CD4-positive, alpha-beta T cell treated with Interleukin-4 for 4 hours (primary cell): ENCODE measurements around the gene ENTPD2.

Experiments used
- DNase-seq: peaks from one replicate; pipeline ENCODE4 v3.0.0-alpha.2; 2020

Gene ENTPD2

GRCh38 chr9:137053944-137054931, at the start of gene ENTPD2:
TSS of gene ENTPD2 (minus strand) at chr9:137054061. CDS start at chr9:137053997, 64 bp downstream.
- DNase-seq, result no peak

GRCh38 chr9:137103206-137103999, 49.5 kb upstream of the ENTPD2 start:
- DNase-seq, result no peak

- no peak for DNase-seq
Observed at GRCh38 chr9:137099231-137099630, 45.4 kb upstream of the ENTPD2 start.

GRCh38 chr9:137097761-137098462, 44.1 kb upstream of the ENTPD2 start:
- no peak for DNase-seq

- DNase-seq, result no peak
Observed at GRCh38 chr9:137096785-137097546, 43.1 kb upstream of the ENTPD2 start.

GRCh38 chr9:137095664-137096517, 42.0 kb upstream of the ENTPD2 start:
- peak; percentile 88 for DNase-seq

GRCh38 chr9:137089232-137089947, 35.5 kb upstream of the ENTPD2 start:
- no peak for DNase-seq

GRCh38 chr9:137088121-137088520, 34.3 kb upstream of the ENTPD2 start:
- no peak for DNase-seq

GRCh38 chr9:137087409-137087925, 33.6 kb upstream of the ENTPD2 start:
- no peak for DNase-seq

GRCh38 chr9:137086531-137087408, 32.9 kb upstream of the ENTPD2 start, which contains the start of gene MAN1B1:
TSS of gene MAN1B1 (plus strand) at chr9:137086985. CDS start at chr9:137087000, 15 bp downstream.
- DNase-seq, result peak; percentile 99

- no peak for DNase-seq
Observed at GRCh38 chr9:137085920-137086530, 32.2 kb upstream of the ENTPD2 start.

- no peak for DNase-seq
Observed at GRCh38 chr9:137084526-137084925, 30.7 kb upstream of the ENTPD2 start.

GRCh38 chr9:137083394-137084004, 29.6 kb upstream of the ENTPD2 start:
- DNase-seq, result no peak

GRCh38 chr9:137082925-137083290, 29.0 kb upstream of the ENTPD2 start:
- no peak for DNase-seq

- DNase-seq, result no peak
Observed at GRCh38 chr9:137082222-137082924, 28.5 kb upstream of the ENTPD2 start.

GRCh38 chr9:137080260-137081122, 26.6 kb upstream of the ENTPD2 start:
- no peak for DNase-seq

GRCh38 chr9:137079401-137079787, 25.5 kb upstream of the ENTPD2 start:
- no peak for DNase-seq
